ENCODE measurements around the gene PRKRA. TPM values are rescaled to one million over a fixed set of nuclear protein-coding genes. Genes with fewer than 3 reads are reported as not detected.
"Not testable (repeated sequence)": the region's sequence is repeated elsewhere in the genome, so short reads cannot be mapped to it uniquely, and the experiment has no call there.

The PRKRA gene
- total RNA-seq, 2 experiments from 2014 or later, result 43.6 to 47.1 TPM

DNA sequence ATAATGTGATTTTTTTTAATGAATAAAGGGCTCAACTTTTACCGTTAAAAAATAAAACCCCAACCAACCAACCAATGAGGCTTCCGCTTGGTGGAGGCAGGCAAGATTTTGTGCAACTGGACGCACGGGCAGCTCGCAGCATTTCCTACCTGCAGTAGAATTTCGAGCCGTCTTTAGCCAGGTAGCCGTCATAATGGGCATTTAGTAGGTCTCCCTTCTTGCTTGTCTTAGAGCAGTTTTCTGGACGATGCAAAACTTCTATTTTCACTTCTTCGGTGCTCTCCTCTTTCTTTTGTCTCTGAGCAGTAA, 27.1 kb upstream of the PRKRA start:
- DNase-seq, result no peak
- H3K9me3 Mint-ChIP-seq, result no peaks in the 10 kb centered on the region
- ATAC-seq (ENCODE audit: low read depth), result no peak
- POLR2A ChIA-PET, result no interaction called here
- peaks cover 34% of the 10 kb centered on the region for H3K4me1 Mint-ChIP-seq
- H3K27me3 Mint-ChIP-seq, result no peaks in the 10 kb centered on the region
- peak overlapping the region; percentile 99 for H3K27ac Mint-ChIP-seq
- peaks cover 2% of the 10 kb centered on the region for H3K36me3 Mint-ChIP-seq
- peak overlapping the region; percentile 94 for H3K4me3 Mint-ChIP-seq

DNA sequence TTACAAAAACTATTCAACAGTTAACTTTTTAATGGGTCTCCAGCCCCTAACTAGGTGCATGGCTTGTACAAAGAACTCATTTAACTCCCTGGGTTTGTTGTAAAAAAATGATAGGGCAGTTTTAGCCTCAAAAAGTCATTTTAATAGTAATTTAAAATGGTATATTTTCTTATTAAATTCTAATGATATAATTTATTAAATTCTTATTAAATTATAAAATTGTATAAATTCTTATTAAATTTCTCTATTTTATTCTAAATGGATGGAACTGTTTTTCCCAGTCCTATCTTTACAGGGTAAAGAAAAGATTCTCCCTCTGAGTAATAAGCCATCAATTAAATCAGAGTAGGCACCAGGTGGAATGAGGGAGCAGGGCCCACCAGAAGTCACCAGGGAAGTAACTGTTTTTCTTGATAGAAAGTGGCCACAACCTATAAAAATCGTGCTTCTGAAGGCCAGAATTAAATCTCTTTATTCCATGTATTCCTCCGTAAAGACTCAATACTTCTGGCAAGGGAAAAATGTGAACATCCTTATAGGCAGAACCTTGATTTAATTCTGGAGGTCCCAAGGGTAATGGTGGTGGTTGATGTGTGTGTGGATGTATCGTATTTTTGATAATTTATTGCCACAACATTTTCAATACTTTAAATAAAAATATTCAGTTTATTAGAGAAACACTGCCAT, 26.6 kb upstream of the PRKRA start:
- DNase-seq (no peak), ATAC-seq (ENCODE audit: low read depth) (no peak)
- no peaks in the 10 kb centered on the region for H3K27me3 Mint-ChIP-seq
- no peaks in the 10 kb centered on the region for H3K9me3 Mint-ChIP-seq
- H3K4me1 Mint-ChIP-seq, result peaks cover 30% of the 10 kb centered on the region
- H3K4me3 Mint-ChIP-seq, result peak overlapping the region; percentile 94
- H3K36me3 Mint-ChIP-seq, result peaks cover 2% of the 10 kb centered on the region
- no peak overlapping the region for H3K27ac Mint-ChIP-seq
- POLR2A ChIA-PET, result no interaction called here

DNA sequence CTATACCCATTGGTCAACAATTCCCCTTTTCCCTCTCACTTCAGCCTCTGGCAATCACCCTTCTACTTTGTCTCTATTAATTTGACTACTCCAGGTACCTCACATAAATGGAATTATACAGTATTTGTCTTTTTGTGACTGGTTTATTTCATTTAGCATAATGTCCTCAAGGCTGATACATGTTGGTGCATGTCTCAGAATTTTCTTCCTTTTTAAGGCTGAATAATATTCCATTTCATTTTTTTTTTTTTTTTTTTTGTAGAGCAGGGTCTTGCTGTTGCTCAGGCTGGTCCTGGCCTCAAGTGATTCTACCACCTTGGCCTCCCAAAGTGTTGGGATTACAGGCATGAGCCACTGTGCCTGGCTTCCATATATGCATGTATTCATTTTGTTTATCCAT, 25.5 kb upstream of the PRKRA start:
- peaks cover 22% of the 10 kb centered on the region for H3K4me1 Mint-ChIP-seq
- peaks cover 2% of the 10 kb centered on the region for H3K36me3 Mint-ChIP-seq
- H3K27me3 Mint-ChIP-seq, result no peaks in the 10 kb centered on the region
- no peak for DNase-seq
- POLR2A ChIA-PET, result no interaction called here
- no peak for ATAC-seq (ENCODE audit: low read depth)
- no peak overlapping the region for H3K27ac Mint-ChIP-seq
- H3K9me3 Mint-ChIP-seq, result no peaks in the 10 kb centered on the region
- H3K4me3 Mint-ChIP-seq, result no peak overlapping the region

GRCh38 chr2:178474560-178474959, 23.6 kb upstream of the PRKRA start:
- no peak overlapping the region for H3K4me3 Mint-ChIP-seq
- no peaks in the 10 kb centered on the region for H3K27me3 Mint-ChIP-seq
- no peak for DNase-seq
- ATAC-seq (ENCODE audit: low read depth), result no peak
- H3K27ac Mint-ChIP-seq, result no peak overlapping the region
- H3K36me3 Mint-ChIP-seq, result peaks cover 2% of the 10 kb centered on the region
- POLR2A ChIA-PET, result no interaction called here
- H3K9me3 Mint-ChIP-seq, result no peaks in the 10 kb centered on the region
- peaks cover 17% of the 10 kb centered on the region for H3K4me1 Mint-ChIP-seq

DNA sequence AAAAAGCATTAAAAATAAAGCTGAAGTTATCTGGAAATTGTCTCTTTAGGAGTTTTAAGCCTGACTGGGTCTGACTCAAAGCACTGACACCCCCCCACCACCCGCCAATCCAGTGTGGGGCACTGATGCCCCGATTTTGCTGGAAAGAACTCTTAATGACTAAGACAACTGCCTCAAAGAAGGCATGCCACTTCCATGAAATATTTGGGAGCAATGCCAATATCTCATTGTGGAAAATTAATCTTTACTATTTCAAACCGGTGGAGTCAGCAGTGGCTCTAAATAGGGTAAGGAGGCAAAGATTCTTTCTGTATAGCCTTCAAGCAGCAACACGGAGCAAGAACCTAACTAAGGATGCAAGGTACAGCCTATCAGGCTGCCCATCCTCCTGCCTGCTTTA, 23.0 kb upstream of the PRKRA start:
- POLR2A ChIA-PET, result no interaction called here
- ATAC-seq (ENCODE audit: low read depth), result no peak
- Mint-ChIP-seq H3K9me3 (no peaks in the 10 kb centered on the region), H3K4me3 (no peak overlapping the region), H3K4me1 (peaks cover 14% of the 10 kb centered on the region), H3K27ac (no peak overlapping the region), H3K36me3 (peaks cover 2% of the 10 kb centered on the region), H3K27me3 (no peaks in the 10 kb centered on the region)
- DNase-seq, result no peak

DNA sequence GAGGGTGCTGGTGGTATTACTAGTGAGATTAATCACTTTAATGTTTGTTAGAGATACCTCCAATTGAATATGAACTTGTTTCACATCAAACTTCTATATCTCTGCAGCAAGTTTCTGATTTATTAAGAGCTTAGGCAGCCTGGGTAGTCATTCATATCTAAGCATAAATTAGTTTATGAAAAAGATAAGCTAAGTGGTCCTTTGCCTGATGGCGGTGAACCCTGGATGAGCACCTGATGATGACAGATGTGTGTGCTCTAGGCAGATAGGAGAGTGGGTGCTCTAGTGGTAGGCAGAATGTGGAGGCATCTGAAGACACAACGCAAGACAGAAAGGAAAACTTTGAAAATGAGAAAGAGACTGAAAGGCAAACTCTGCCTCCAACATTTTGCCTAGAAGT, 22.4 kb upstream of the PRKRA start:
- POLR2A ChIA-PET, result no interaction called here
- peaks cover 2% of the 10 kb centered on the region for H3K36me3 Mint-ChIP-seq
- peaks cover 12% of the 10 kb centered on the region for H3K4me1 Mint-ChIP-seq
- no peaks in the 10 kb centered on the region for H3K9me3 Mint-ChIP-seq
- no peak for DNase-seq
- no peak overlapping the region for H3K4me3 Mint-ChIP-seq
- ATAC-seq (ENCODE audit: low read depth), result no peak
- no peak overlapping the region for H3K27ac Mint-ChIP-seq
- H3K27me3 Mint-ChIP-seq, result no peaks in the 10 kb centered on the region

DNA sequence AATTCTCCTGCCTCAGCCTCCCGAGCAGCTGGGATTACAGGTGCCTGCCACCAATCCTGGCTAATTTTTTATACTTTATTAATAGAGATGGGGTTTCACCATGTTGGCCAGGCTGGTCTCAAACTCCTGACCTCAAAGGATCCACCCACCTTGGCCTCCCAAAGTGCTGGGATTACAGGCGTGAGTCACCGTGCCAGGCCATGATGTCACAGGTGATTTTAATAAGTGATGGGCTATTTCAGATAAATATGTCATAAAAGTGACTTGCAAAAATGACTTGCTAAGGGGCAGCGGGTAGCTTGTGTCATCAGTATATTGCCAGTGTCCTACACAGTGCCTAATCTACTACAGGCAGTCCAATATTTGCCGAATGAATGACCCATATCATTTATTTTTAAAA, 20.3 kb upstream of the PRKRA start:
- H3K27me3 Mint-ChIP-seq; DNase-seq; ATAC-seq (ENCODE audit: low read depth); H3K27ac Mint-ChIP-seq; POLR2A ChIA-PET; H3K4me1 Mint-ChIP-seq; H3K36me3 Mint-ChIP-seq; H3K9me3 Mint-ChIP-seq; H3K4me3 Mint-ChIP-seq: not testable (repeated sequence)

DNA sequence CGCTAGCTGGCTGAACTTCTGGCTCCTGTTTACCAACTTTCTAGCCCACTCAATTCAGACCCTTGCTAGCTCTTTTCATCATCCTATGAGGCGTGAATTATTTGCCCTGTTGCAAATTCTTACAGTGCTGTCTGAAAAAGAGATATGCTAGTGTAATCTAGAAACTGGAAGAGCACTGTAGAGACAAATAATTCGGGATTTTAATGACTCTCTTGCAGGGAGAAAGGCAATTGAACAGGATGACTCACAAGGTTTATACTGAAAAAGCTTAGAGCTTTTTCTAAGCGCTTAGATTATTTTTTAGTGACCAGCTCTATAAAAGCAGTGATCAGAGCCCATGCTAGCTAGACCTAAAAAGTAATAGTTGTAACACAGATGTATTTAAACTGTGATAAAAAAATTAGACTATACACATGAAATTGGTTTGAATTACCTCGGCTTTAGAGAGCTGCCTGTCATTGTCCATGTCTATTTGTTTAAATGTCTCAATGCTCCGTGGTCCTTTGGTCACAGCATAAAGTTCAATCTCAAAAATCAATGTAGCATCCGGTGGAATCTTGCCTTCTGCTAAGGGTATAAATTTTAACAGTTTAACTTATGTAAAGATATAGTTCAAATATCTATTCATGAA, 18.4 kb upstream of the PRKRA start:
- H3K4me3 Mint-ChIP-seq, result no peak overlapping the region
- POLR2A ChIA-PET, result no interaction called here
- DNase-seq, result no peak
- H3K9me3 Mint-ChIP-seq, result no peaks in the 10 kb centered on the region
- H3K27me3 Mint-ChIP-seq, result no peaks in the 10 kb centered on the region
- H3K27ac Mint-ChIP-seq, result no peak overlapping the region
- H3K36me3 Mint-ChIP-seq, result peaks cover 4% of the 10 kb centered on the region
- H3K4me1 Mint-ChIP-seq, result peaks cover 3% of the 10 kb centered on the region
- ATAC-seq (ENCODE audit: low read depth), result no peak

- POLR2A ChIA-PET, result no interaction called here
- Mint-ChIP-seq H3K36me3 (no peaks in the 10 kb centered on the region), H3K4me1 (peaks cover under 1% of the 10 kb centered on the region), H3K9me3 (no peaks in the 10 kb centered on the region), H3K27me3 (peaks cover 2% of the 10 kb centered on the region), H3K4me3 (no peak overlapping the region), H3K27ac (no peak overlapping the region)
- DNase-seq (no peak), ATAC-seq (ENCODE audit: low read depth) (no peak)
These were observed 6.5 kb upstream of the PRKRA start for GRCh38 chr2:178457390-178457886.

- Mint-ChIP-seq H3K9me3 (no peaks in the 10 kb centered on the region), H3K27me3 (peaks cover 2% of the 10 kb centered on the region), H3K4me3 (no peak overlapping the region), H3K4me1 (peaks cover 5% of the 10 kb centered on the region), H3K27ac (no peak overlapping the region), H3K36me3 (no peaks in the 10 kb centered on the region)
- ATAC-seq (ENCODE audit: low read depth) (no peak), DNase-seq (no peak)
- POLR2A ChIA-PET, result no interaction called here
These were observed 5.0 kb upstream of the PRKRA start for GRCh38 chr2:178455947-178456346.

GRCh38 chr2:178452870-178453269, 1.9 kb upstream of the PRKRA start:
- POLR2A ChIA-PET, result no interaction called here
- Mint-ChIP-seq H3K27ac (no peak overlapping the region), H3K4me1 (peaks cover 24% of the 10 kb centered on the region)

DNA sequence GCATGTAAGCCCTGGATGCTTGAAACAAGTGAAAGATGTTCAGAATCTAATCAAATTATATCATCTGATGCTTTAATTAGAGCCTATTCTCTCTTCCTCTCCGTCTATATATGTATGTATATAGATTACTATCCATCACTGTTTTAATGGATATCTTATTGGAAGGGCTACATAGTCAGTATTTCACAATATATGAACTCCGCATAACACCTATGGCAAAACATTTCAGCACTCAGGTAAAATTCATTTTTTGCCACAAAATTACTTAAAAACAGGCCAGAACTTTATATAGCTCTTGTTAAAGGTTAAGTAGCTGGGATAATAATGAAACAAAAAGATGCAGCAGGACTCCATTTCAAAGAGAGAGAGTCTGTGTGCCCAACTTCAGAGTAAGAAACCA, 1.4 kb upstream of the PRKRA start:
- H3K4me3 Mint-ChIP-seq, result peak overlapping the region; percentile 90

More at GRCh38 chr2:178452870-178453269, 1.9 kb upstream of the PRKRA start:
- H3K27me3 Mint-ChIP-seq, result no peaks in the 10 kb centered on the region
- no peak for DNase-seq
- no peak for ATAC-seq (ENCODE audit: low read depth)
- H3K4me3 Mint-ChIP-seq, result no peak overlapping the region
- no peaks in the 10 kb centered on the region for H3K9me3 Mint-ChIP-seq
- H3K36me3 Mint-ChIP-seq, result peaks cover 4% of the 10 kb centered on the region

GRCh38 chr2:178450524-178450773, 526 bp downstream of the PRKRA start:
- ATAC-seq (ENCODE audit: low read depth) (peak; percentile 55), DNase-seq (no peak)
- POLR2A ChIA-PET, result interaction anchor here (0.6 to 3.7 kb wide), 12 partner anchors 9 to 539 kb away, joined by 3 to 37 read pairs (median 4); no protein-coding TSS in a partner anchor
- Mint-ChIP-seq H3K27ac (peak overlapping the region; percentile 92), H3K4me1 (peaks cover 25% of the 10 kb centered on the region), H3K9me3 (no peaks in the 10 kb centered on the region), H3K36me3 (peaks cover 6% of the 10 kb centered on the region), H3K4me3 (peak overlapping the region; percentile 88), H3K27me3 (no peaks in the 10 kb centered on the region)

More for the DNA sequence above, 1.4 kb upstream of the PRKRA start:
- Mint-ChIP-seq H3K4me1 (peaks cover 25% of the 10 kb centered on the region), H3K9me3 (no peaks in the 10 kb centered on the region), H3K27ac (no peak overlapping the region), H3K36me3 (peaks cover 5% of the 10 kb centered on the region), H3K27me3 (no peaks in the 10 kb centered on the region)
- DNase-seq (no peak), ATAC-seq (ENCODE audit: low read depth) (no peak)
- POLR2A ChIA-PET, result interaction anchor here (0.7 kb wide), 1 partner anchor 378 kb away, joined by 3 read pairs; no protein-coding TSS in a partner anchor

GRCh38 chr2:178449700-178450523, 1.1 kb downstream of the PRKRA start:
- no peaks in the 10 kb centered on the region for H3K27me3 Mint-ChIP-seq
- DNase-seq, result no peak
- ATAC-seq (ENCODE audit: low read depth), result no peak
- peaks cover 10% of the 10 kb centered on the region for H3K36me3 Mint-ChIP-seq
- H3K27ac Mint-ChIP-seq, result peak overlapping the region; percentile 92
- POLR2A ChIA-PET, result interaction anchor here (0.6 to 3.7 kb wide), 8 partner anchors 8 to 73 kb away, joined by 3 to 37 read pairs (median 6); no protein-coding TSS in a partner anchor
- peak overlapping the region; percentile 88 for H3K4me3 Mint-ChIP-seq
- peaks cover 28% of the 10 kb centered on the region for H3K4me1 Mint-ChIP-seq
- no peaks in the 10 kb centered on the region for H3K9me3 Mint-ChIP-seq

Measured in activated naive CD8-positive, alpha-beta T cell treated with anti-CD3 and anti-CD28 coated beads, Interleukin-2, amount 10 ng/mL, durations not matched to agents 7 days and 5 days (primary cell).